ENCODE data around the gene HPSE2. TPM values are rescaled to one million over a fixed set of nuclear protein-coding genes. Genes with fewer than 3 reads are reported as not detected.

Gene HPSE2
- polyA plus RNA-seq, 1 of the 3 experiments (the other 2 are of a cell fraction), result not detected

DNA sequence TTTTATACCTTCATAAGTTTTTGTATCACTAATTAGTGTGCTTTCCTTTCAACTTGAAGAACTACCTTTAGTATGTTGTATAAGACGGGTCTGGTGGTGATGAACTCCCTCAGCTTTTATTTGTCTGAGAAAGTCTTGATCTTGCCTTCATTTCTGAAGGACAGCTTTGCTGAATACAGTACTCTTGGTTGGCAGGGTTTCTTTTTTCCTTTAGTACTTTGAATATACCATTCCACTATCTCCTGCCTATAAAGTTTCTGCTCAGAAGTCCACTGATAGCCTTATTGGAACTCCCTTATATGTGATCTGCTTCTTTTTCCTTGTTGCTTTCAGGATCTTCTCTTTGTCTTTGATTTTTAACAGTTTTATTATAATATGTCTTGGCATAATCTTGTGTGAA, 230.9 kb downstream of the HPSE2 start:
- Histone ChIP-seq H3F3A (replicated peaks; ENCODE audit: insufficient read depth) (no peaks in the 10 kb centered on the region), H3K79me2 (ENCODE audit: insufficient read depth) (no peaks in the 10 kb centered on the region), H3K27me3 (ENCODE audit: insufficient read depth) (no peaks in the 10 kb centered on the region), H4K20me1 (ENCODE audit: insufficient read depth) (no peaks in the 10 kb centered on the region), H3K4me2 (no peak overlapping the region), H3K4me1 (ENCODE audit: control insufficient read depth in 1 of 2, insufficient read depth in 2 of 2, low read depth in 1 of 2, low read length in 1 of 2) (peaks cover 0 to 22% of the 10 kb centered on the region in 2 experiments; a peak in 2 of 4 replicates), H3K9ac (no peak overlapping the region), H3K9me2 (no peaks in the 10 kb centered on the region), H3K27ac (ENCODE audit: low read depth in 2 of 2, low read length in 1 of 2) (no peak overlapping the region), H3K4me3 (ENCODE audit: low read depth in 2 of 2, low read length in 1 of 2) (no peak overlapping the region), H3K36me3 (replicated peaks in 1 of 2; ENCODE audit: control insufficient read depth in 1 of 2, insufficient read depth in 2 of 2, low read length in 1 of 2) (no peaks in the 10 kb centered on the region), H2AFZ (ENCODE audit: low read depth) (no peak overlapping the region), H3K9me3 (no peaks in the 10 kb centered on the region; the same call in 1 of the 2 replicates)
- no peak for DNase-seq
- POLR2A ChIA-PET, result no interaction called here
- WGBS (ENCODE audit: low lambda C conversion rate), result 17% methylated on average over 1 of the region's 1 CpG
- TF ChIP-seq, protein P1, sequence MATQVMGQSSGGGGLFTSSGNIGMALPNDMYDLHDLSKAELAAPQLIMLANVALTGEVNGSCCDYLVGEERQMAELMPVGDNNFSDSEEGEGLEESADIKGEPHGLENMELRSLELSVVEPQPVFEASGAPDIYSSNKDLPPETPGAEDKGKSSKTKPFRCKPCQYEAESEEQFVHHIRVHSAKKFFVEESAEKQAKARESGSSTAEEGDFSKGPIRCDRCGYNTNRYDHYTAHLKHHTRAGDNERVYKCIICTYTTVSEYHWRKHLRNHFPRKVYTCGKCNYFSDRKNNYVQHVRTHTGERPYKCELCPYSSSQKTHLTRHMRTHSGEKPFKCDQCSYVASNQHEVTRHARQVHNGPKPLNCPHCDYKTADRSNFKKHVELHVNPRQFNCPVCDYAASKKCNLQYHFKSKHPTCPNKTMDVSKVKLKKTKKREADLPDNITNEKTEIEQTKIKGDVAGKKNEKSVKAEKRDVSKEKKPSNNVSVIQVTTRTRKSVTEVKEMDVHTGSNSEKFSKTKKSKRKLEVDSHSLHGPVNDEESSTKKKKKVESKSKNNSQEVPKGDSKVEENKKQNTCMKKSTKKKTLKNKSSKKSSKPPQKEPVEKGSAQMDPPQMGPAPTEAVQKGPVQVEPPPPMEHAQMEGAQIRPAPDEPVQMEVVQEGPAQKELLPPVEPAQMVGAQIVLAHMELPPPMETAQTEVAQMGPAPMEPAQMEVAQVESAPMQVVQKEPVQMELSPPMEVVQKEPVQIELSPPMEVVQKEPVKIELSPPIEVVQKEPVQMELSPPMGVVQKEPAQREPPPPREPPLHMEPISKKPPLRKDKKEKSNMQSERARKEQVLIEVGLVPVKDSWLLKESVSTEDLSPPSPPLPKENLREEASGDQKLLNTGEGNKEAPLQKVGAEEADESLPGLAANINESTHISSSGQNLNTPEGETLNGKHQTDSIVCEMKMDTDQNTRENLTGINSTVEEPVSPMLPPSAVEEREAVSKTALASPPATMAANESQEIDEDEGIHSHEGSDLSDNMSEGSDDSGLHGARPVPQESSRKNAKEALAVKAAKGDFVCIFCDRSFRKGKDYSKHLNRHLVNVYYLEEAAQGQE (IDR thresholded peaks at IDR 0.05; ENCODE audit: low read depth, low read length), result no peak
- no peak for TF ChIP-seq YY1 (IDR thresholded peaks at IDR 0.05; ENCODE audit: low read depth)
- TF ChIP-seq, protein P2, sequence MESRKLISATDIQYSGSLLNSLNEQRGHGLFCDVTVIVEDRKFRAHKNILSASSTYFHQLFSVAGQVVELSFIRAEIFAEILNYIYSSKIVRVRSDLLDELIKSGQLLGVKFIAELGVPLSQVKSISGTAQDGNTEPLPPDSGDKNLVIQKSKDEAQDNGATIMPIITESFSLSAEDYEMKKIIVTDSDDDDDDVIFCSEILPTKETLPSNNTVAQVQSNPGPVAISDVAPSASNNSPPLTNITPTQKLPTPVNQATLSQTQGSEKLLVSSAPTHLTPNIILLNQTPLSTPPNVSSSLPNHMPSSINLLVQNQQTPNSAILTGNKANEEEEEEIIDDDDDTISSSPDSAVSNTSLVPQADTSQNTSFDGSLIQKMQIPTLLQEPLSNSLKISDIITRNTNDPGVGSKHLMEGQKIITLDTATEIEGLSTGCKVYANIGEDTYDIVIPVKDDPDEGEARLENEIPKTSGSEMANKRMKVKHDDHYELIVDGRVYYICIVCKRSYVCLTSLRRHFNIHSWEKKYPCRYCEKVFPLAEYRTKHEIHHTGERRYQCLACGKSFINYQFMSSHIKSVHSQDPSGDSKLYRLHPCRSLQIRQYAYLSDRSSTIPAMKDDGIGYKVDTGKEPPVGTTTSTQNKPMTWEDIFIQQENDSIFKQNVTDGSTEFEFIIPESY (IDR thresholded peaks at IDR 0.05; ENCODE audit: borderline replicate concordance, low read depth), result no peak
- TF ChIP-seq, protein P3, sequence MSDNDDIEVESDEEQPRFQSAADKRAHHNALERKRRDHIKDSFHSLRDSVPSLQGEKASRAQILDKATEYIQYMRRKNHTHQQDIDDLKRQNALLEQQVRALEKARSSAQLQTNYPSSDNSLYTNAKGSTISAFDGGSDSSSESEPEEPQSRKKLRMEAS (IDR thresholded peaks at IDR 0.05; ENCODE audit: low read depth), result no peak
- no peak for TF ChIP-seq FOXM1 (IDR thresholded peaks at IDR 0.05; ENCODE audit: low read depth)
- no peak for TF ChIP-seq RCOR1 (IDR thresholded peaks at IDR 0.05; ENCODE audit: low read length)
- no peak for TF ChIP-seq SMC3 (IDR thresholded peaks at IDR 0.05; ENCODE audit: low read depth, low read length)
- TF ChIP-seq TEAD4 (IDR thresholded peaks at IDR 0.05; ENCODE audit: borderline replicate concordance, insufficient read depth), result no peak
- no peak for TF ChIP-seq TAF1 (IDR thresholded peaks at IDR 0.05; ENCODE audit: borderline replicate concordance, low read depth, low read length)
- no peak for TF ChIP-seq RXRA (IDR thresholded peaks at IDR 0.05; ENCODE audit: borderline replicate concordance, low read depth)
- no peak for TF ChIP-seq ELF1 (IDR thresholded peaks at IDR 0.05)
- TF ChIP-seq EZH2phosphoT487 (IDR thresholded peaks at IDR 0.05; ENCODE audit: borderline replicate concordance, low read depth), result no peak
- TF ChIP-seq, protein P4, sequence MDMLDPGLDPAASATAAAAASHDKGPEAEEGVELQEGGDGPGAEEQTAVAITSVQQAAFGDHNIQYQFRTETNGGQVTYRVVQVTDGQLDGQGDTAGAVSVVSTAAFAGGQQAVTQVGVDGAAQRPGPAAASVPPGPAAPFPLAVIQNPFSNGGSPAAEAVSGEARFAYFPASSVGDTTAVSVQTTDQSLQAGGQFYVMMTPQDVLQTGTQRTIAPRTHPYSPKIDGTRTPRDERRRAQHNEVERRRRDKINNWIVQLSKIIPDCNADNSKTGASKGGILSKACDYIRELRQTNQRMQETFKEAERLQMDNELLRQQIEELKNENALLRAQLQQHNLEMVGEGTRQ (IDR thresholded peaks at IDR 0.05; ENCODE audit: borderline replicate concordance, low read depth, low read length), result no peak
- no peak for TF ChIP-seq NFIC (IDR thresholded peaks at IDR 0.05; ENCODE audit: borderline replicate concordance)
- no peak for TF ChIP-seq RAD21 (IDR thresholded peaks at IDR 0.05; ENCODE audit: low read length)
- no peak for TF ChIP-seq JUND (IDR thresholded peaks at IDR 0.05)
- TF ChIP-seq SIN3A (IDR thresholded peaks at IDR 0.05; ENCODE audit: borderline replicate concordance, low read depth, low read length), result no peak
- TF ChIP-seq NRF1 (IDR thresholded peaks at IDR 0.05; ENCODE audit: low read depth, low read length), result no peak
- no peak for TF ChIP-seq FOSL2 (IDR thresholded peaks at IDR 0.05; ENCODE audit: borderline replicate concordance, low read depth)
- CTCF ChIA-PET, result interaction anchor here (0.6 kb wide), 1 partner anchor 151 kb away, joined by 3 read pairs; no protein-coding TSS in a partner anchor

All from SK-N-SH (cell line).